ENCODE measurements around the gene ITSN1.

GRCh38 chr21:33831962-33832659 is 189.8 kb downstream of the ITSN1 start:
- no peak for TF ChIP-seq EGR1 (IDR thresholded peaks at IDR 0.05)
- no peak for TF ChIP-seq RAD21 (IDR thresholded peaks at IDR 0.05; ENCODE audit: low read depth)
- no peak for TF ChIP-seq NFIC (IDR thresholded peaks at IDR 0.05)
- no peak for TF ChIP-seq EP300 (IDR thresholded peaks at IDR 0.05; ENCODE audit: borderline replicate concordance)
- no peak for TF ChIP-seq TAF1 (IDR thresholded peaks at IDR 0.05; ENCODE audit: low read depth)
- no peak for TF ChIP-seq MAX (IDR thresholded peaks at IDR 0.05)
- no peak for TF ChIP-seq CEBPB (IDR thresholded peaks at IDR 0.05)
- no peak for TF ChIP-seq TEAD4 (IDR thresholded peaks at IDR 0.05)
- no peak for TF ChIP-seq REST (IDR thresholded peaks at IDR 0.05; ENCODE audit: low read depth)
- TF ChIP-seq YY1 (IDR thresholded peaks at IDR 0.05; ENCODE audit: low read depth) = no peak
- no peak for TF ChIP-seq ZBTB7A (IDR thresholded peaks at IDR 0.05; ENCODE audit: low read depth)
- TF ChIP-seq CREB1 (IDR thresholded peaks at IDR 0.05; ENCODE audit: low read depth) = no peak

Measured in Ishikawa (cell line).